PC-9 (cell line): ENCODE data around the gene SSNA1. TPM values are rescaled to one million over a fixed set of nuclear protein-coding genes. Genes with fewer than 3 reads are reported as not detected.

ENCODE experiments used
- BruUV-seq: library from RNA; stranded (reverse); fragments of 400-500 nt; replicated peaks from 2 replicates; lab custom pipeline; 2021; lab: Mats Ljungman, UMichigan
- CTCF ChIA-PET: fragments of 300-600 bp; sonication (Branson Sonifier 250); formaldehyde crosslinking; loops from one replicate; lab custom pipeline; 2022; ENCODE audit warnings: antibody characterized with exemption; lab: Charles Lee
- POLR2A ChIA-PET: fragments of 300-600 bp; sonication (Branson Sonifier 250); formaldehyde crosslinking; loops from one replicate; lab custom pipeline; 2022; ENCODE audit warnings: antibody characterized with exemption; ENCODE audit not compliant: unreplicated experiment; lab: Charles Lee
- DNase-seq, 2 experiments: peaks; one replicate each; pipeline versions ENCODE4 v3.0.0 to v3.0.0-alpha.2; 2015 to 2022; ENCODE audit warnings: mixed read lengths in 1 of 2
- H2AFZ ChIP-seq: fragments of 200-600 bp; sonication (generic); 2 replicates; pipeline ENCODE4 v1.8.1; 2017; ENCODE audit warnings: antibody characterized with exemption
- H3F3A ChIP-seq: fragments of 200-600 bp; sonication (generic); 2 replicates; pipeline ENCODE4 v1.8.1; 2017; ENCODE audit warnings: antibody characterized with exemption, mild to moderate bottlenecking, low read depth; ENCODE audit not compliant: insufficient read depth
- H3K27ac ChIP-seq: fragments of 200-600 bp; sonication (generic); 2 replicates; pipeline ENCODE4 v1.6.1; 2016; ENCODE audit warnings: mixed run types
- H3K27me3 ChIP-seq: fragments of 200-600 bp; sonication (generic); 2 replicates; pipeline ENCODE4 v1.6.1; 2016; ENCODE audit warnings: low read depth, mixed run types; ENCODE audit not compliant: insufficient read depth
- H3K36me3 ChIP-seq: fragments of 200-600 bp; sonication (generic); 2 replicates; pipeline ENCODE4 v1.6.1; 2016; ENCODE audit warnings: low read depth, mixed run types
- H3K4me1 ChIP-seq: fragments of 200-600 bp; sonication (generic); replicated peaks from 2 replicates; pipeline ENCODE4 v1.6.1; 2016; ENCODE audit warnings: mixed run types; ENCODE audit not compliant: insufficient read depth
- H3K4me2 ChIP-seq: fragments of 200-600 bp; sonication (generic); 2 replicates; pipeline ENCODE4 v1.6.1; 2017; ENCODE audit warnings: mixed run types
- H3K4me3 ChIP-seq: fragments of 200-600 bp; sonication (generic); 2 replicates; pipeline ENCODE4 v1.6.1; 2016; ENCODE audit warnings: mixed run types
- H3K79me2 ChIP-seq: fragments of 200-600 bp; sonication (generic); 2 replicates; pipeline ENCODE4 v1.6.1; 2017; ENCODE audit warnings: low read depth, mixed run types
- H3K9me2 ChIP-seq: fragments of 200-600 bp; sonication (generic); 2 replicates; pipeline ENCODE4 v1.8.1; 2017; ENCODE audit warnings: mild to moderate bottlenecking; ENCODE audit not compliant: insufficient read depth
- H3K9me3 ChIP-seq: fragments of 200-600 bp; sonication (generic); 2 replicates; pipeline ENCODE4 v1.8.1; 2016; ENCODE audit warnings: low read depth; ENCODE audit not compliant: insufficient read depth
- H4K20me1 ChIP-seq: fragments of 200-600 bp; sonication (generic); 2 replicates; pipeline ENCODE4 v1.8.1; 2017; ENCODE audit not compliant: insufficient read depth
- CTCF ChIP-seq: fragments of 200-600 bp; sonication (generic); conservative IDR thresholded peaks from 2 replicates; pipeline ENCODE4 v1.6.1; 2017; ENCODE audit warnings: mixed run types, antibody characterized with exemption, mild to moderate bottlenecking, moderate library complexity
- EZH2 ChIP-seq: fragments of 200-600 bp; sonication (generic); IDR thresholded peaks from 2 replicates; pipeline ENCODE4 v1.8.0; 2017; ENCODE audit warnings: antibody characterized with exemption, low read depth
- intact Hi-C: fragments of 100-400 bp; cut with micrococcal nuclease; formaldehyde crosslinking; loops from one replicate; pipeline ENCODE4 v1.10.0; 2022; ENCODE audit not compliant: unreplicated experiment
- total RNA-seq: library from RNA; stranded (reverse); gene quantifications from 2 replicates; pipeline ENCODE4 v1.2.3, GENCODE V29; 2021

Gene SSNA1
- total RNA-seq, 1 experiment from 2014 or later: 98.7 TPM

GRCh38 chr9:137191245-137191644, 2.8 kb downstream of the SSNA1 start:
- Histone ChIP-seq H2AFZ (no peak overlapping the region), H3K27ac (no peak overlapping the region), H3K36me3 (no peaks in the 10 kb centered on the region), H4K20me1 (peaks cover 47% of the 10 kb centered on the region), H3K9me2 (no peaks in the 10 kb centered on the region), H3K79me2 (peaks cover 55% of the 10 kb centered on the region), H3F3A (peaks cover 33% of the 10 kb centered on the region), H3K27me3 (no peaks in the 10 kb centered on the region), H3K4me3 (no peak overlapping the region), H3K4me1 (peaks cover 54% of the 10 kb centered on the region), H3K9me3 (no peaks in the 10 kb centered on the region), H3K4me2 (no peak overlapping the region)
- CTCF ChIA-PET: interaction anchor here (2.8 kb wide), 1 partner anchor 36 kb away, joined by 15 read pairs; the partner anchor contains the start of gene RNF224
- TF ChIP-seq CTCF: no peak
- no peak for TF ChIP-seq EZH2
- intact Hi-C loops: no loop called here
- DNase-seq: no peak
- POLR2A ChIA-PET: no interaction called here
- BruUV-seq: no TSS peak

- H3K36me3 ChIP-seq: no peaks in the 10 kb centered on the region
- peaks cover 55% of the 10 kb centered on the region for H3K79me2 ChIP-seq
- TF ChIP-seq EZH2: no peak
- no peak for TF ChIP-seq CTCF
- no peak for DNase-seq
- peaks cover 55% of the 10 kb centered on the region for H3K4me1 ChIP-seq
- no TSS peak for BruUV-seq
- no peaks in the 10 kb centered on the region for H3K27me3 ChIP-seq
- H3F3A ChIP-seq: peaks cover 38% of the 10 kb centered on the region
- H4K20me1 ChIP-seq: peaks cover 54% of the 10 kb centered on the region
- POLR2A ChIA-PET: no interaction called here
- no peaks in the 10 kb centered on the region for H3K9me3 ChIP-seq
- intact Hi-C loops: no loop called here
- no peak overlapping the region for H3K4me3 ChIP-seq
- H3K4me2 ChIP-seq: no peak overlapping the region
- H3K9me2 ChIP-seq: no peaks in the 10 kb centered on the region
- H3K27ac ChIP-seq: no peak overlapping the region
- no peak overlapping the region for H2AFZ ChIP-seq
- CTCF ChIA-PET: interaction anchor here (0.5 kb wide), 1 partner anchor 106 kb away, joined by 3 read pairs; no protein-coding TSS in a partner anchor
These were observed 3.4 kb downstream of the SSNA1 start for GRCh38 chr9:137191691-137192447.

GRCh38 chr9:137192448-137192780, 3.9 kb downstream of the SSNA1 start:
- Histone ChIP-seq H3K9me2 (no peaks in the 10 kb centered on the region), H3K27me3 (no peaks in the 10 kb centered on the region), H4K20me1 (peaks cover 59% of the 10 kb centered on the region), H3K9me3 (no peaks in the 10 kb centered on the region), H3K4me3 (no peak overlapping the region), H3K36me3 (no peaks in the 10 kb centered on the region), H3K27ac (no peak overlapping the region), H3K4me1 (peaks cover 55% of the 10 kb centered on the region), H3K4me2 (no peak overlapping the region), H3K79me2 (peaks cover 55% of the 10 kb centered on the region), H2AFZ (no peak overlapping the region), H3F3A (peaks cover 38% of the 10 kb centered on the region)
- BruUV-seq: no TSS peak
- TF ChIP-seq CTCF: no peak
- no peak for TF ChIP-seq EZH2
- ChIA-PET CTCF (interaction anchor here (0.5 kb wide), 1 partner anchor 106 kb away, joined by 3 read pairs; no protein-coding TSS in a partner anchor), POLR2A (interaction anchor here (0.7 kb wide), 1 partner anchor 120 kb away, joined by 3 read pairs; no protein-coding TSS in a partner anchor)
- DNase-seq: no peak
- intact Hi-C loops: no loop called here
